WI38 (cell line): Measurements from ENCODE around the gene TEAD2.

Experiments used
- H3K4me3 ChIP-seq: 2 replicates; pipeline ENCODE4 v1.5.1; 2011; ENCODE audit warnings: low read depth, mild to moderate bottlenecking, control low read depth, low read length
- TF ChIP-seq, protein P1 (sequence below): IDR thresholded peaks from 2 replicates; pipeline ENCODE4 v1.5.1; 2012; ENCODE audit warnings: low read depth, mild to moderate bottlenecking, control low read depth, low read length

Gene TEAD2

DNA sequence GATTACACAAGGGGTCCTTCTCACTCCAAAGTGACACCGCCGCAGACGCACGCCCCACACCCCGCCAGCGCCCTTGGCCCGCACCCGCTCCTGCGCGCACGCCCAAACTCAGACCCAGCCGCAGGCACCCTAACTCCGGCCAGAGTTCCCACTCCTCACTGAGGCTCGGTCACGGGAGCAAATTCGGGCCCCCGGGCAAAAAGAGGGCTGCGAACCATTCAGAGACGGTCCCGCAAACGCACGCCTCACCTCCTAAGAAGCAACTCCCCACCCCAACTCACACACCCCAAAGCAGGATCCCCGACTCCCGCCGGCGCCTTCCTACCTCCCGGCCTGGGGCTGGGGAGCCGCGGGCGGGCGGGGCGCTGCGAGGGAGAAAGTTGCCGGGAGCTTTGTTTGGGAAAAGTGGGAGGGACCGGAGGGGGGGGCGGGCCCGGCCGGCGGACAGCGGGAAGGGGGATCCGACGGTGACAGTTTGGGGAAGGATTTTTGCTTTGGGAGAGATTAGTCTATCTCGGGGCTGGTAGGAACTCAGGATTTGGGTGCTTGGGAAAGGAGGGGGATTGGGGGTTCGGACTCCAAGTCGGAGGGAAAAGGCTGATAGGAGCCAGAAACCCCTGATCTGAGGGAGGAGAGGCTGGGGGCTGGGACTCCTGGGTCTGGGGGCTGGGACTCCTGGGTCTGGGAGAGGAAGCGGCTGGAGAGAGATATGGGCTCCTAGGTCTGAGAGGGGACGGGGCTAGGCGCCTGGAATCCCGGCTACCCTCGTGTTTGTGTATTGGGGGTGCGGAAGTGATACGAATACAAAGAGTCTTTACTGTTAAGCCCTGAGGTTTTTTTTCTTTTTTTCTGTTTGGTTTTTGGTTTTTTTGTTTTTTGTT is at the start of gene TEAD2:
TEAD2 (minus strand) TSS at position 369 of the 881 bp plus-strand sequence. CDS start 2,341 bp downstream, outside the sequence.
- peak within 1 kb of the TSS; percentile 93 for H3K4me3 ChIP-seq

DNA sequence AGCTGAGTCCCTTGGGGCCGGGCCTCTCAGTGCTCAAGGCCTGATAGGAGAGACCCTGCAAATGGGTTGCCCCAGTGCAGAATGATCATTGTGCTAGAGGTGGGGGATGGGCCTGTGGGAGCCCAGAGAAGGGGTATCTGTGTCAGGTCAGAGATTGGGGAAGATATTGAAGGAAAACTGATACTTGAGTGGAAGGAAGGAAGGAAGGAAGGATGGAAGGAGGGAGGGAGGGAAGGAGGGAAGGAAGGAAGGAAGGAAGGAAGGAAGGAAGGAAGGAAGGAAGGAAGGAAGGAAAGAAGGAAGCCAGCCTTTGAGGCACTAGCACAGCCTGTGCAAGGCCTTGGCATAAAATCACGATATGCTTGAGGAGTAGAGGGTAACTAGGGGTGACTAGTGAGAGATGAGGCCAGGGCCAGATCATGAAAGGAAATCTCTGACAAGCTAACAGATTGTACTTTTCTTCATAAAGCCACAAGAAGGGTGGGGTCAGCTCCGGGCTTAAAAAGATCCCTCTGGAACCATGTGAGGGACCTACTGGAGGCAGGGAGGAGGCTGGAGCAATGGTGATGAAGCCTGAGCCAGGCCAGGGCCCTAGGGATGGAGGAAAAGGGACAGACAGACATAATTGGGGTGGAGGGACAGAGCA is 49.6 kb upstream of the TEAD2 start:
- H3K4me3 ChIP-seq: no peak overlapping the region
- TF ChIP-seq, protein P1, sequence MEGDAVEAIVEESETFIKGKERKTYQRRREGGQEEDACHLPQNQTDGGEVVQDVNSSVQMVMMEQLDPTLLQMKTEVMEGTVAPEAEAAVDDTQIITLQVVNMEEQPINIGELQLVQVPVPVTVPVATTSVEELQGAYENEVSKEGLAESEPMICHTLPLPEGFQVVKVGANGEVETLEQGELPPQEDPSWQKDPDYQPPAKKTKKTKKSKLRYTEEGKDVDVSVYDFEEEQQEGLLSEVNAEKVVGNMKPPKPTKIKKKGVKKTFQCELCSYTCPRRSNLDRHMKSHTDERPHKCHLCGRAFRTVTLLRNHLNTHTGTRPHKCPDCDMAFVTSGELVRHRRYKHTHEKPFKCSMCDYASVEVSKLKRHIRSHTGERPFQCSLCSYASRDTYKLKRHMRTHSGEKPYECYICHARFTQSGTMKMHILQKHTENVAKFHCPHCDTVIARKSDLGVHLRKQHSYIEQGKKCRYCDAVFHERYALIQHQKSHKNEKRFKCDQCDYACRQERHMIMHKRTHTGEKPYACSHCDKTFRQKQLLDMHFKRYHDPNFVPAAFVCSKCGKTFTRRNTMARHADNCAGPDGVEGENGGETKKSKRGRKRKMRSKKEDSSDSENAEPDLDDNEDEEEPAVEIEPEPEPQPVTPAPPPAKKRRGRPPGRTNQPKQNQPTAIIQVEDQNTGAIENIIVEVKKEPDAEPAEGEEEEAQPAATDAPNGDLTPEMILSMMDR: no peak

More for the DNA sequence above, at the start of gene TEAD2:
- TF ChIP-seq, protein P1: no peak

DNA sequence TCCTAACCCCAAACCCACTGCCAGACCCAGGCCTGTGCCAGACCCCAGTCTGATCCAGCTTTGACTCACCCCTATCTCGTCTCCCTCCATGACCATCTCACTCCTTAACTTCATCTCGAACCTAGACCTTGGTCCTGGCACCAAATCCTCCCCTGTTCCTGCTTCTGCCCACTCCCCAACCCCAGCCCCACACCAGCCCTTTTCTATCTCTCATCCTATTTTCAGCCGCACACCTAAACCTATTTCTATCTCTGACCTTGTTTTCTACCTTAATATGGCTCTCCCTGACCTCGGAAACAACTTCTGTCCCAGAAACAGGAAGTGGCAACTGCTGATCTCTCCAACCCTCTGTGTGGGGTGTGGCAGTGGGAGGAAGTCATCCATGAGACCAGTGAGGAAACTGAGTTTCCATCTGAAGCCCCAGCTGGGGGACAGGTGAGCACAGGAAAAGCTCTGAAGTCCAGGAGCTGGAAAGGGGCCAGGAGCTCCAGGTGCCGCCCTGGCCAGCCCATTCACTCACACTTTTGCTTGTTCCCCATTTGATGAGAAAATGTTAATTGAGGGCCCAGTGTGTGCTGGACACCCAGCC is 47.3 kb upstream of the TEAD2 start:
- TF ChIP-seq, protein P1: no peak

DNA sequence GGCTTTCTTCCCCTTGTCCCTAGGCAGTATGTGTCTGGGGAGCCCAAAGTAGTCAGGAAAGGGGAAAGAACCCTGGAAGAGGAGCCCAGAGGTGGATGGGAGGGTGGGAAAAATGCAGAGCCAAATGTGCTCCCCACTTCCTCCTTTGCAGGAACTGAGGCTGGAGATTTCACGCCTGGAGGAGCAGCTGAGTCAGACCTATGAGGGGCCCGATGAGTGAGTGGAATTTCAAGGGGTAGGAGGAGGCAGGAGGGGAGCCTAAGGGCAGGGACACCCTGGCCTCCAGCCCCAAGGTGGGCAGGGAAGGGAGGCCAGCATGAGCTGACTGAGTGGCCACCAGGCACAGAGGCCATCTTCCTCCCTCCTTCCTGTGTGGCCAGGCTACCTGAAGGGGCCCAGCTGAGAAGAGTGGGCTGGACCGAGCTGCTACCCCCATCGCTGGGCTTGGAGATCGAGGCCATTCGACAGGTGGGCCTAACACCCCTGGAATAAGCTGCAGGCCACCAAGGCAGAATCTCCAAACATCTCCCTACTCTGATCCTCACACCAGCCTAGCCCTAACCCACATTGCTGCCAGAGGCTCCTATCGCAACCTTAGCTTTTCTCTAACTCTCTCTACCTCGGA is 46.7 kb upstream of the TEAD2 start:
- no peak overlapping the region for H3K4me3 ChIP-seq
- TF ChIP-seq, protein P1: no peak

More for the DNA sequence above, 47.3 kb upstream of the TEAD2 start:
- H3K4me3 ChIP-seq: no peak overlapping the region

DNA sequence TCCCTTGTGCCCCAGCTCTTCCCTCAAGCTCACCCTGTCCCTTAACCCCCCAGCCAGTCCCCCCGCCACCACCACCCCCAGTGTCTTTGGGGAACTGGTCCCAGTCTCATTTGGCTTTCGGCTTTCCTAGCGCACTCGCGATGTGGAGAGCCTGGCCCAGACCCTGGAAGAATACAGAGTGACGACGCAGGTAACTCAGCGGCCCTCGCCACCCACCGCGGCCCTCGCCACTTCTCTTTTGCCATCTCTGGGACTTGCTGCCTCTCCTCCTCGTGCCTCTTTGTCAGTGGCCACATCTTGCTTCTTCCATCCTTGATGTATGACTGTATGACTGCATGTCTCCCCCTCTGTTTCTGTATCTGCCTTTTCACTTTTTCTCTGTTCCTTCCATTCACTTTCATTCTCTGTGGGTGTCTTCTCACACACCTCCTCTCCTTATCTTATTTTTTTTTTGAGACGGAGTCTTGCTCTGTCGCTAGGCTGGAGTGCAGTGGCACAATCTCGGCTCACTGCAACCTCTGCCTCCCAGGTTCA is 45.3 kb upstream of the TEAD2 start:
- no peak overlapping the region for H3K4me3 ChIP-seq
- TF ChIP-seq, protein P1: no peak

DNA sequence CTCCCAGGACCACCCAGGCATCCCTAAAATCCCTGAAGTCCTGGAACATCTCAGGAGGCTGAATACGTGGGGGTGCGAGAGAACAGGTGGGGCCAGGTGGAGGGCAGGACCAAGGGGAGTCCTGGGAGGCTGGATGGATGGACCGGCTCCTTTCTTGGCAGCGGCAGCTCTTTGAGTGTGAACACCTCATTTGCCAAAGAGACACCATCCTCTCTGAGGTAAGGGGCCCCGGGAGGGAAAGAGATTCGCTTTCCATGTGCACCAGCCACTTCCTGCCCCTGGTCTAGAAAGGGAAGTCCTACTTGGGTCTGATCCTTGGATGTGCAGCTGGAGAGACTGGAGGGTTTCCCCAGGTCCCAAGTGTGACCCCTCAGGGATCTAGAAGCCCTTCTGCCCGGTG is 44.9 kb upstream of the TEAD2 start:
- H3K4me3 ChIP-seq: no peak overlapping the region
- TF ChIP-seq, protein P1: no peak
